ENCODE measurements around the gene RNF34.

The RNF34 gene

DNA sequence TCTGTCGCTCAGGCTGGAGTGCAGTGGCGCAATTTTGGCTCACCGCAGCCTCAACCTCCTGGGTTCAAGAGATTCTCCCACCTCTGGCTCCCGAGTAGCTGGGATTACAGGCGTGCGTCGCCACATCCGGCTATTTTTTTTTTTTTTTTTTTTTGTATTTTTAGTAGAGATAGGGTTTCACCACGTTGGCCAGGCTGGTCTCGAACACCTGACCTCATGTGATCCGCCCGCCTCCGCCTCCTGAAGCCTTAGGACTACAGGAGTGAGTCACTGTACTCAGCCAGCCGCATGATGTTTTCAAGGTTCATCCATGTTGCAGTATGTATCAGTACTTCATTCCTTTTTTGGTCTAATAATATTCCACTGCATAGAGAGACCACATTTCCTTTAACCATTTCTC is 2.4 kb upstream of the RNF34 start:
- no peaks in the 10 kb centered on the region for H3K27me3 ChIP-seq (ENCODE audit: insufficient read depth, low read depth, severe bottlenecking)
- H3K36me3 ChIP-seq: no peaks in the 10 kb centered on the region
- TF ChIP-seq, protein P1, sequence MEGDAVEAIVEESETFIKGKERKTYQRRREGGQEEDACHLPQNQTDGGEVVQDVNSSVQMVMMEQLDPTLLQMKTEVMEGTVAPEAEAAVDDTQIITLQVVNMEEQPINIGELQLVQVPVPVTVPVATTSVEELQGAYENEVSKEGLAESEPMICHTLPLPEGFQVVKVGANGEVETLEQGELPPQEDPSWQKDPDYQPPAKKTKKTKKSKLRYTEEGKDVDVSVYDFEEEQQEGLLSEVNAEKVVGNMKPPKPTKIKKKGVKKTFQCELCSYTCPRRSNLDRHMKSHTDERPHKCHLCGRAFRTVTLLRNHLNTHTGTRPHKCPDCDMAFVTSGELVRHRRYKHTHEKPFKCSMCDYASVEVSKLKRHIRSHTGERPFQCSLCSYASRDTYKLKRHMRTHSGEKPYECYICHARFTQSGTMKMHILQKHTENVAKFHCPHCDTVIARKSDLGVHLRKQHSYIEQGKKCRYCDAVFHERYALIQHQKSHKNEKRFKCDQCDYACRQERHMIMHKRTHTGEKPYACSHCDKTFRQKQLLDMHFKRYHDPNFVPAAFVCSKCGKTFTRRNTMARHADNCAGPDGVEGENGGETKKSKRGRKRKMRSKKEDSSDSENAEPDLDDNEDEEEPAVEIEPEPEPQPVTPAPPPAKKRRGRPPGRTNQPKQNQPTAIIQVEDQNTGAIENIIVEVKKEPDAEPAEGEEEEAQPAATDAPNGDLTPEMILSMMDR (IDR thresholded peaks at IDR 0.05; ENCODE audit: low read depth, low read length): no peak
- no peak for DNase-seq
- no peak overlapping the region for H3K27ac ChIP-seq
- H3K9me3 ChIP-seq (ENCODE audit: severe bottlenecking): no peaks in the 10 kb centered on the region
- H3K4me3 ChIP-seq (ENCODE audit: low read depth, low read length): no peak overlapping the region

DNA sequence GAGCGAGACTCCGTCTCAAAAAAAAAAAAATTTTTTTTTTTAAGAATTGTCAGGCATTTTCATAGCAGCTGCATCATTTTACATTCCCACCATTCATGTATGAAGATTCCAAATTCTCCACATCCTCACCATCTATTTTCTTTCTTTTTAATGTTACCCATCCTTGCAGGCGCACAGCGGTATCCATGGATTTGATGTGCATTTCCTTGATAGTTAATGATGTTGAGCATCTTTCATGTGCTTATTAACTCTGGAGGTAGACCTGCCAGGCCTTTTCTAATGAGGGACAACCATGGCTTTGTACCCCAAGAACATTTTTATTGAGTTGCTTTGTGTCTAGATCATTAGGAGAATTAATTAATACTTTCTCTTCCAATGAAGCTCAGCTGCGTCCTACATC is 1.6 kb upstream of the RNF34 start:
- H3K9me3 ChIP-seq (ENCODE audit: severe bottlenecking): no peaks in the 10 kb centered on the region
- no peaks in the 10 kb centered on the region for H3K27me3 ChIP-seq (ENCODE audit: insufficient read depth, low read depth, severe bottlenecking)
- H3K4me3 ChIP-seq (ENCODE audit: low read depth, low read length): no peak overlapping the region
- no peak overlapping the region for H3K27ac ChIP-seq
- TF ChIP-seq, protein P1 (IDR thresholded peaks at IDR 0.05; ENCODE audit: low read depth, low read length): no peak
- H3K36me3 ChIP-seq: peaks cover 6% of the 10 kb centered on the region; the same call in 1 of the 2 replicates
- no peak for DNase-seq

DNA sequence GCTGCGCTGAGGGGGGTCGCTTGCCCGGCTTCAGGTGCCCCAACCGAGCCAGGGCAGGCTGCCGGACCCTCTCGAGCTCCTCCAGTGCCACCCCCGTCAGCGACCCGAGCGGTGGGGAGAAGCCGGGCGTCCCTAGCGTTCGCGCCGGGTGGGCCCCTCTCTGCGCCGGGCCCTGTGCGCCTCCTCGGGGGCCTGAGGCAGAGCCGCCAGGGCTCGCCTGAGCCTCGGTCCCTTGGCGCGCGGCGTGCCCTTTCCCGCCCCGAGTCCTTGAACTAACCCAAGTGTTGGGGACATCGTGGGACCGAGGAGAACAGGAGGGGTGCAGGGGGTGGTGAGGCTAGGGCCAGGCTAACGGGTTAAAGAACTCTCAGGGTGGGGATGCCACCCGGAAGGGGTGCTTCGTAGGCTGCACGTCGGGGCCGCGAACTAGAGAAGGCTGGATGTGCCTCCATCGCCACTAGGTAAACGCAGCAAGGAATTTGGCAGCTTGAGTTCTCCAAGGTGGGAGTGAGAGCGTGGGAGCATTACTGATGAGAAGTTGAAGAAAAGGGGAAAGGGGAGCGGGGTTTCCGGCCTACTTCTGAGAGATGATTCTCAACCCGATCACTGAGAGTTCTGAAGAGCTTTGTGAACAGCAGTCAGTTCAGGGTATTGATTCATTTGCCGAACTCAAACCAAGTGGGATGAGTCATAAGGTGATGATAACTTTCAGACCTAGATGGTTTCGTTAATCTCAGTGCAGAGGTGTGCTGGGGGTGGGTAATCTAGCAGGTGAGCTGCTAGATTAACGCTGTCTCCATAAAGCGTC is 618 bp downstream of the RNF34 start:
- TF ChIP-seq, protein P1 (IDR thresholded peaks at IDR 0.05; ENCODE audit: low read depth, low read length): no peak
- H3K27me3 ChIP-seq (ENCODE audit: insufficient read depth, low read depth, severe bottlenecking): no peaks in the 10 kb centered on the region
- DNase-seq: peak; percentile 33
- no peaks in the 10 kb centered on the region for H3K9me3 ChIP-seq (ENCODE audit: severe bottlenecking)
- H3K36me3 ChIP-seq: peaks cover 21% of the 10 kb centered on the region
- H3K27ac ChIP-seq: peak overlapping the region; percentile 92
- H3K4me3 ChIP-seq (ENCODE audit: low read depth, low read length): peak overlapping the region; percentile 76

DNA sequence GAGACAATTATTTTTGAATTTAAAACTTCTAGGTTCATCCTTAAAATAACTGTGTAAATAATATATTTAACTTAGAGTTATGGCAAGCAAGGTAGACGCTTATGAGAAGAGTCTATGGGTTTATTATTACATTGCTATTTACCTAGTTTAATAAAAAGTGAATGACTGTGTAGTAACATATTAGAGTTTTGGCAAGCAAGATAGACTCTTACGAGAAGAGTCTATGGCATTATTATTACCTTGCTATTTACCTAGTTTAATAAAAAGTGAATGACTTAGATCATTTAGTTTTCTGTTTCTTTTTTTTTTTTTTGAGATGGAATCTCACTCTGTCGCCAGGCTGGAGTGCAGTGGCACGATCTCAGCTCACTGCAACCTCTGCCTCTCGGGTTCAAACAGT is 3.8 kb downstream of the RNF34 start:
- no peak for DNase-seq
- no peak overlapping the region for H3K4me3 ChIP-seq (ENCODE audit: low read depth, low read length)
- no peaks in the 10 kb centered on the region for H3K27me3 ChIP-seq (ENCODE audit: insufficient read depth, low read depth, severe bottlenecking)
- H3K9me3 ChIP-seq (ENCODE audit: severe bottlenecking): no peaks in the 10 kb centered on the region
- H3K27ac ChIP-seq: no peak overlapping the region
- TF ChIP-seq, protein P1 (IDR thresholded peaks at IDR 0.05; ENCODE audit: low read depth, low read length): no peak
- peaks cover 31% of the 10 kb centered on the region for H3K36me3 ChIP-seq

DNA sequence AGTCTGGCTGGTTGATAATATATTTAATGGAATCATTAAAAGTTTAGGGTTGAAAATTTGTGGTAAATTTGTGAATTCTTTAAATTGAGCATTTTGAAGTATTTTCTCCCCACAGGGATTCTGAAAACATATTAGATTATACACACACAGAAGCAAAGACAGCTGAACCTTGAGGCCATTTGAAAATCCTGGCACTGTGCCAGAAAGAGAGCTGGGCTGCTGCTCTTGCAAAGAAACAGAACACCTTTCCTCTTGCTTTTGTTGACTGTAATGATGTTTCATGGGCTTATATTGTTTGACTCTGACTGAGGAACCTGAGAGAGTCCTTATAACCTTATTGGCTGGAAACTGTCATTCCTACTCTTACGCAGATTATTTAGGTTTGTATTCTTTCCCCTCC is 4.8 kb downstream of the RNF34 start:
- no peaks in the 10 kb centered on the region for H3K27me3 ChIP-seq (ENCODE audit: insufficient read depth, low read depth, severe bottlenecking)
- H3K36me3 ChIP-seq: peaks cover 31% of the 10 kb centered on the region
- no peak overlapping the region for H3K27ac ChIP-seq
- no peak overlapping the region for H3K4me3 ChIP-seq (ENCODE audit: low read depth, low read length)
- TF ChIP-seq, protein P1 (IDR thresholded peaks at IDR 0.05; ENCODE audit: low read depth, low read length): no peak
- no peak for DNase-seq
- no peaks in the 10 kb centered on the region for H3K9me3 ChIP-seq (ENCODE audit: severe bottlenecking)

DNA sequence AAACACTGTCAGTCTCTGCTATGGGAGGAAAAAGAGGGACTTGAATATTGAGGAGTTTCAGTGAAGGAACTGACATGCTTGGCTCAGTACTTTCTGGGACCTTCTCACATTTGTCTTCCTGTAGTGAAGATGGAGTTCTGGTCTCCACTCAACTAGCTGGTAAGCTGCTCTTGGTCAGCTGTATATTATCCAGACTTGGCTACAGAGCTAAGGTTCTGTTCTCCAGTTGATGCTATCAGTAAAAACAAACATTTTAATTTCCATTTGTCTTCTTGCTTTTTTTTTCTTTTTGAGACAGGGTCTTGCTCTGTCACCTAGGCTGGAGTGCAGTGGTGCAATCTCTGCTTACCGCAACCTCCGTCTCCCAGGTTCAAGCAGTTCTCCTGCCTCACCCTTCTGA is 5.3 kb downstream of the RNF34 start:
- no peaks in the 10 kb centered on the region for H3K27me3 ChIP-seq (ENCODE audit: insufficient read depth, low read depth, severe bottlenecking)
- no peaks in the 10 kb centered on the region for H3K9me3 ChIP-seq (ENCODE audit: severe bottlenecking)
- TF ChIP-seq, protein P1 (IDR thresholded peaks at IDR 0.05; ENCODE audit: low read depth, low read length): no peak
- H3K4me3 ChIP-seq (ENCODE audit: low read depth, low read length): no peak overlapping the region
- peaks cover 31% of the 10 kb centered on the region for H3K36me3 ChIP-seq
- H3K27ac ChIP-seq: no peak overlapping the region
- DNase-seq: no peak
